Stomach (tissue), 9 donors: ENCODE measurements around the gene TLCD2. TPM values are rescaled to one million over a fixed set of nuclear protein-coding genes. Genes with fewer than 3 reads are reported as not detected.
"Not testable (repeated sequence)": the region's sequence is repeated elsewhere in the genome, so short reads cannot be mapped to it uniquely, and the experiment has no call there.

ENCODE experiments used
- DNase-seq, 2 donors: peaks; one replicate each; pipeline versions ENCODE4 v3.0.0 to v3.0.0-alpha.2; 2013 to 2019
- H3K27ac ChIP-seq, 5 donors: fragments of 200-600 bp in 4 of 5; sonication (generic) in 4 of 5; one replicate each; pipeline ENCODE4 v1.5.1; 2013 to 2019; ENCODE audit warnings: mild to moderate bottlenecking in 1 of 5, moderate library complexity in 1 of 5
- H3K27me3 ChIP-seq, 3 donors: fragments of 200-600 bp; sonication (generic); one replicate each; pipeline ENCODE4 v1.5.1; 2017 to 2019; ENCODE audit warnings: mixed run types in 1 of 3
- H3K36me3 ChIP-seq, 4 donors: fragments of 200-600 bp; sonication (generic); 1 replicate in 3 of 4; 2 replicates in 1 of 4; pipeline ENCODE4 v1.5.1; 2016 to 2019
- H3K4me1 ChIP-seq, 4 donors: fragments of 200-600 bp; sonication (generic); one replicate each; pipeline ENCODE4 v1.5.1; 2016 to 2019
- H3K4me3 ChIP-seq, 4 donors: fragments of 200-600 bp; sonication (generic) in 3 of 4; one replicate each; pipeline ENCODE4 v1.5.1; 2016 to 2019; ENCODE audit warnings: mild to moderate bottlenecking in 1 of 4
- H3K9me3 ChIP-seq, 4 donors: fragments of 200-600 bp; sonication (generic); one replicate each; pipeline ENCODE4 v1.5.1; 2016 to 2019
- EP300 ChIP-seq: sonication (generic); formaldehyde crosslinking; IDR thresholded peaks from one replicate; pipeline ENCODE4 v1.6.1; 2017; ENCODE audit warnings: antibody characterized with exemption
- POLR2A ChIP-seq, 4 donors: fragments of 450-650 bp; IDR thresholded peaks; one replicate each; pipeline ENCODE4 v1.6.1; 2016; ENCODE audit warnings: antibody characterized with exemption in 4 of 4, control low read depth in 2 of 4, mild to moderate bottlenecking in 1 of 4, moderate library complexity in 1 of 4
- POLR2AphosphoS5 ChIP-seq, 3 donors: sonication (generic); formaldehyde crosslinking; IDR thresholded peaks; one replicate each; pipeline ENCODE4 v1.6.1; 2016; ENCODE audit warnings: antibody characterized with exemption in 3 of 3
- WGBS, 5 donors: extraction: QIAGEN DNeasy Blood & Tissue Kit in 3 of 5; methylation state at CpG; one replicate each; pipeline versions ENCODE4 v1.1.5 to v1.1.7; 2013 to 2018; 5-methylcytosine and 5-hydroxymethylcytosine counted together
- intact Hi-C: fragments of 100-400 bp; cut with DNase I; formaldehyde crosslinking; loops from one replicate; pipeline ENCODE4 v1.15.1; 2023; ENCODE audit warnings: low total_unique reads
- polyA plus RNA-seq, 3 donors: library from polyadenylated mRNA; stranded (reverse); fragments of 200-250 nt; gene quantifications; one replicate each; pipeline ENCODE4 v1.2.3, GENCODE V29; 2013
- total RNA-seq, 5 donors: library from RNA; depleted of rRNA; stranded (reverse); fragments of >200 nt; gene quantifications; one replicate each; pipeline versions ENCODE4 v1.1.0 to v1.2.3, GENCODE V29; 2014 to 2016
- TF ChIP-seq, protein P1 (sequence below), 7 experiments: fragments of 450-650 bp in 4 of 7; fragments of 200-600 bp in 3 of 7; sonication (generic) in 3 of 7; IDR thresholded peaks; one replicate each; pipeline ENCODE4 v1.5.1; 2016 to 2019; ENCODE audit warnings: antibody characterized with exemption in 7 of 7, control low read depth in 2 of 7, mild to moderate bottlenecking in 1 of 7
- donor health status: healthy with polysubstance abuse.
- donor health status: Bipolar disorder and iron deficiency.
- donor health status: healthy.

The TLCD2 gene
- total and polyA plus RNA-seq, 8 donors = 2.8 to 9.6 (median 6.0) TPM

DNA sequence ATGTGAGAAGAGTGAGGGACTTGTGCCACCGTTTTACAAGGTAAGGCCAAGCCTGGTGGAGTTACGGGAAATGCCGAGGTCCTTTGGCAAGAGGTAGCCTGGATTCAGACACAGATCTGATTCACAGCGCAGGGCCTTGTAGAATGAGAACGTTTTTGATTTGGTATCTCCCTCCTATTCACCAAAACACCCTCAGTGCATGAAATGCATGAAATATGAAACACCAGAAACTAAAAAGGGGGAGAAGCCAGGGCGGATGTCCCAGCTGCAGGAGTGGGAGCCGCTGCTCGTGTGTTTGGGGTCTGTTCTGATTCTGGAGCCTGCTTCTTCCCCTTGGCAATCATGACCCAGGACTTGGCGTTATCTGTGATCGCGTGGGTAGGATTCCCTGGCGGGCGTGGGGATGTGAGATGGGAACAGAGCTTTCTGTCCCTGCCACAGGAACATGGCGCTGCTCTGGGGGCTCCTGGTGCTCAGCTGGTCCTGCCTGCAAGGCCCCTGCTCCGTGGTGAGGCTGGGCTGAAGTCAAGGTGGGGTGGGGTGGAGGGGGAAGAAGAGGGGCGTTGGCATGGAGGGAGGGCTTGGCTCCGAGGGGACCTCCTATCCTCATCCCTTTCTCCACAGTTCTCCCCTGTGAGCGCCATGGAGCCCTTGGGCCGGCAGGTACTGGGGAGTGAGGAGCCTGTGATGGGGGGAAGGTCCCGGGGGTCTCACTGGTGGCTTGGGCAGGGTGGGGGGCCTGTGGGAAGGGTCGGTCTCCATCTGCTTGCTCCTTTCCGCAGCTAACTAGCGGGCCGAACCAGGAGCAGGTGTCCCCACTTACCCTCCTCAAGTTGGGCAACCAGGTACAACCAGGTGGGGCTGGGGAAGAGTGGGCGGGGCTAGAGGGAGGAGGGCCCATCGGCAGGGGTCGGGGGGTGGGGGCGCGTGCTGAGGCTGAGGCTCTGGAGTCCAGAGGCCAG lies 34.7 kb upstream of the TLCD2 start:
- intact Hi-C loops = no loop called here
- Histone ChIP-seq H3K27me3 (no peaks in the 10 kb centered on the region), H3K9me3 (no peaks in the 10 kb centered on the region), H3K4me1 (peaks cover 0 to 14% (median 7%) of the 10 kb centered on the region in 4 donors), H3K27ac (no peak overlapping the region), H3K36me3 (no peaks in the 10 kb centered on the region), H3K4me3 (no peak overlapping the region)
- TF ChIP-seq POLR2A (IDR thresholded peaks at IDR 0.05) (no peak), EP300 (no peak), POLR2AphosphoS5 (IDR thresholded peaks at IDR 0.05) (no peak)
- TF ChIP-seq, protein P1, sequence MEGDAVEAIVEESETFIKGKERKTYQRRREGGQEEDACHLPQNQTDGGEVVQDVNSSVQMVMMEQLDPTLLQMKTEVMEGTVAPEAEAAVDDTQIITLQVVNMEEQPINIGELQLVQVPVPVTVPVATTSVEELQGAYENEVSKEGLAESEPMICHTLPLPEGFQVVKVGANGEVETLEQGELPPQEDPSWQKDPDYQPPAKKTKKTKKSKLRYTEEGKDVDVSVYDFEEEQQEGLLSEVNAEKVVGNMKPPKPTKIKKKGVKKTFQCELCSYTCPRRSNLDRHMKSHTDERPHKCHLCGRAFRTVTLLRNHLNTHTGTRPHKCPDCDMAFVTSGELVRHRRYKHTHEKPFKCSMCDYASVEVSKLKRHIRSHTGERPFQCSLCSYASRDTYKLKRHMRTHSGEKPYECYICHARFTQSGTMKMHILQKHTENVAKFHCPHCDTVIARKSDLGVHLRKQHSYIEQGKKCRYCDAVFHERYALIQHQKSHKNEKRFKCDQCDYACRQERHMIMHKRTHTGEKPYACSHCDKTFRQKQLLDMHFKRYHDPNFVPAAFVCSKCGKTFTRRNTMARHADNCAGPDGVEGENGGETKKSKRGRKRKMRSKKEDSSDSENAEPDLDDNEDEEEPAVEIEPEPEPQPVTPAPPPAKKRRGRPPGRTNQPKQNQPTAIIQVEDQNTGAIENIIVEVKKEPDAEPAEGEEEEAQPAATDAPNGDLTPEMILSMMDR (IDR thresholded peaks at IDR 0.05) = no peak
- no peak for DNase-seq
- WGBS, 5 donors = 74 to 81% (median 77%) methylated on average over 20 to 29 of the region's 29 CpGs

DNA sequence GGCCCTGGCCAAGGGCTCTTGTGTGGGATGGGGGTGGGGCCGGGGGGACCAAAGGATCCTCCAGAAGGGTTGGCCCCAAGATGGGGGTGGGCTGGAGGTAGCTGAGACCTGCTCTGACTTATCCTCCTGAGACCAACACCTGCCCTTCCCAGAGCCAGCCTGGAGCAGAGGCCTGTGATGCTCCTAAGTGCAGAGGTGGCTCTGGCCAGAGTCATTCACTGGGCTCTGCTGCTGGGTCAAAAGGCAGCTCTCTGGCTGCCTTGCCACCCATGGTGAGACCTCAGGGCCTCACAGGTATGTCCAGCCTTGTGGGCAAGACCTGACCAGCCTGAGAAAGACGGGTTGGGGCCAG lies 32.9 kb upstream of the TLCD2 start:
- intact Hi-C loops = no loop called here
- H3K4me3 ChIP-seq = no peak overlapping the region
- DNase-seq = no peak
- TF ChIP-seq, protein P1 (IDR thresholded peaks at IDR 0.05) = no peak
- no peak for TF ChIP-seq POLR2AphosphoS5 (IDR thresholded peaks at IDR 0.05)
- peaks cover 0 to 6% (median 3%) of the 10 kb centered on the region in 4 donors for H3K36me3 ChIP-seq
- H3K9me3 ChIP-seq = no peaks in the 10 kb centered on the region
- peak overlapping the region in 1 of 5 donors; percentile 38 for H3K27ac ChIP-seq
- no peaks in the 10 kb centered on the region for H3K27me3 ChIP-seq
- H3K4me1 ChIP-seq = peaks cover 0 to 14% (median 7%) of the 10 kb centered on the region in 4 donors
- 79 to 97% (median 86%) methylated on average over 2 of the region's 2 CpGs for WGBS, 5 donors

DNA sequence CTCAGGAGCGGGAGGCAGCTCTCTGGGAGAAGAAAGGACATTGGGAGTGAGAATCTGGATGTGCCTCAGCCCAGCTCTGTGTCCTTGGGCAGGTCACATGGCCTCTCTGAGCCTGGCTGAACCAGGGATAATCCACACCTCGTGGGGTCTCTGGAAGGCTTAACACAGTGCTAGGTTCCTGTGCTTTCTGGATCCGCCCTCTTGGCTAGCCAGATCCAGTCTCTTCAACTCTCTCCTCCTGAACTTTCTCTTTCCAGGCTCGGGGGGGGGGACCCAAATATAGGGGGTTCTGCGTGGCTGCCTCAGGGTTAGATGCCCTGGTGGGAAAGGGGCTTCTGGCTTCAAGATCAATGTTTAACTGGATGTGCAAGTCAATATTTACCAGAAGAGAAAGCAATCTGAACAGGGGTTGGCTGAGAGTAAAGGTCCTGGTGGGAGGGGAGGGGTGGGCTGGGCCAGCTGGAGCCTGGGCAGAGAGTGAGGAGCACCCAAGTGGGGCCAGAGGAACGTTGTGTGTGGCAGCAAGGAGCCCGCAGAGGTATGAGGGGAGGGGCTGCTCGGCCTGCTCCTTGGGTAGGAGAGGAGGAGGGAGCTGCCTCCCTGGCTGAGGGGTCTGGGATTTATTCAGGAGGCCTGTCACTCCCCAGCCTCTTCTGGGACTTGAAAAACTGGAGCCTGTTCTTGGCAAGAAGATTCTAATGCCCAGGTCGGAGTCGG lies 32.4 kb upstream of the TLCD2 start, which contains the start of gene SERPINF2:
TSS of gene SERPINF2 (plus strand) at position 501 of the 717 bp plus-strand sequence. CDS start 2,125 bp downstream, outside the sequence.
- TF ChIP-seq EP300 = no peak
- peak within 1 kb of the TSS in 1 of 5 donors; percentile 38 for H3K27ac ChIP-seq

DNA sequence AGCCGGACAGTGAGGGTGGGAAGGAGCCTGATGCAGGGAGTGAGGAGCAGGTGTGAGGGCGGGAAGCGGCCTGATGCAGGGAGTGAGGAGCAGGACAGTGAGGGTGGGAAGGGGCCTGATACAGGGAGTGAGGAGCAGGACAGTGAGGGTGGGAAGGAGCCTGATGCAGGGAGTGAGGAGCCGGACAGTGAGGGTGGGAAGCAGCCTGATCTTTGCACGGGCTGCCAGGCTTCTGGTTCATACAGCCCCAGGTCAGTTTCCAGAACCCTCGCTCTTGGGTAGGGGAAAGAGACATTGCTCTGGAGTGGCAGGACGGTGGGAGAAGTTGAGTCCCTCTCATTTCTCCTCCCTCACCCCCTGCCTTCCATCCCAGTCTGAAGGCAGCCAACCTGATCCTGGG lies 31.7 kb upstream of the TLCD2 start:
- WGBS, 5 donors = 80 to 90% (median 87%) methylated on average over 7 of the region's 7 CpGs
- H3K27me3 ChIP-seq, H3K4me3 ChIP-seq, H3K27ac ChIP-seq, DNase-seq, H3K9me3 ChIP-seq, intact Hi-C loops: not testable (repeated sequence)
- Histone ChIP-seq H3K4me1 (peaks cover 1 to 14% (median 5%) of the 10 kb centered on the region in 4 donors), H3K36me3 (peaks cover 0 to 18% (median 15%) of the 10 kb centered on the region in 4 donors)

More for the DNA sequence above, 32.4 kb upstream of the TLCD2 start, which contains the start of gene SERPINF2:
- Histone ChIP-seq H3K27me3 (no peaks in the 10 kb centered on the region), H3K4me3 (no peak within 1 kb of the TSS), H3K4me1 (peaks cover 0 to 14% (median 7%) of the 10 kb centered on the region in 4 donors), H3K36me3 (peaks cover 0 to 11% (median 8%) of the 10 kb centered on the region in 4 donors), H3K9me3 (no peaks in the 10 kb centered on the region)
- DNase-seq = peak in 1 of 2 donors; percentile 44
- intact Hi-C loops = no loop called here
- 40 to 47% (median 43%) methylated on average over 10 of the region's 10 CpGs for WGBS, 5 donors

GRCh38 chr17:1737531-1738291 lies 27.5 kb upstream of the TLCD2 start:
- Histone ChIP-seq H3K4me3 (no peak overlapping the region), H3K9me3 (no peaks in the 10 kb centered on the region), H3K36me3 (peaks cover 25 to 59% (median 55%) of the 10 kb centered on the region in 4 donors), H3K4me1 (peaks cover 0 to 22% (median 16%) of the 10 kb centered on the region in 4 donors), H3K27ac (peak overlapping the region in 1 of 5 donors; percentile 50), H3K27me3 (no peaks in the 10 kb centered on the region)
- 87 to 95% (median 92%) methylated on average over 20 to 21 of the region's 21 CpGs for WGBS, 5 donors
- TF ChIP-seq, protein P1 (IDR thresholded peaks at IDR 0.05) = no peak
- no peak for TF ChIP-seq POLR2A (IDR thresholded peaks at IDR 0.05)
- no peak for TF ChIP-seq EP300
- no peak for TF ChIP-seq POLR2AphosphoS5 (IDR thresholded peaks at IDR 0.05)
- intact Hi-C loops = no loop called here
- no peak for DNase-seq
